ENCODE data around the gene SNX33. TPM values are rescaled to one million over a fixed set of nuclear protein-coding genes. Genes with fewer than 3 reads are reported as not detected.

Gene SNX33
- total and polyA plus RNA-seq, 9 donors = 16.0 to 37.3 (median 28.3) TPM

- H3K27ac ChIP-seq = no peak overlapping the region
- H3K4me3 ChIP-seq = no peak overlapping the region
- intact Hi-C loops (cut with DNase I) = no loop called here
- WGBS, 3 donors = 65 to 77% (median 77%) methylated on average over 16 of the region's 16 CpGs
- H3K27me3 ChIP-seq = no peaks in the 10 kb centered on the region
- peaks cover 48% of the 10 kb centered on the region for H3K4me1 ChIP-seq (ENCODE audit: insufficient read depth)
- DNase-seq = no peak
- no peaks in the 10 kb centered on the region for H3K36me3 ChIP-seq
- no peak for TF ChIP-seq CTCF (IDR thresholded peaks at IDR 0.05)
- TF ChIP-seq EP300 (IDR thresholded peaks at IDR 0.05) = no peak
- TF ChIP-seq POLR2A (IDR thresholded peaks at IDR 0.05) = no peak
- H3K9me3 ChIP-seq = no peaks in the 10 kb centered on the region
These were observed 5.7 kb downstream of the SNX33 start for GRCh38 chr15:75653347-75653913.

- intact Hi-C loops (cut with DNase I) = no loop called here
- H3K9me3 ChIP-seq = no peaks in the 10 kb centered on the region
- 54 to 82% (median 70%) methylated on average over 4 of the region's 4 CpGs for WGBS, 3 donors
- no peaks in the 10 kb centered on the region for H3K36me3 ChIP-seq
- H3K4me1 ChIP-seq (ENCODE audit: insufficient read depth) = peaks cover 43% of the 10 kb centered on the region
- no peak for TF ChIP-seq CTCF (IDR thresholded peaks at IDR 0.05)
- no peak for TF ChIP-seq POLR2A (IDR thresholded peaks at IDR 0.05)
- TF ChIP-seq EP300 (IDR thresholded peaks at IDR 0.05) = no peak
- DNase-seq = no peak
- H3K27ac ChIP-seq = no peak overlapping the region
- no peak overlapping the region for H3K4me3 ChIP-seq
- no peaks in the 10 kb centered on the region for H3K27me3 ChIP-seq
These were observed 6.6 kb downstream of the SNX33 start for GRCh38 chr15:75654201-75654907.

- no peak for DNase-seq
- TF ChIP-seq POLR2A (IDR thresholded peaks at IDR 0.05) (no peak), EP300 (IDR thresholded peaks at IDR 0.05) (no peak), CTCF (IDR thresholded peaks at IDR 0.05) (no peak)
- H3K9me3 ChIP-seq = no peaks in the 10 kb centered on the region
- H3K4me3 ChIP-seq = no peak overlapping the region
- intact Hi-C loops (cut with DNase I) = no loop called here
- 75 to 78% (median 78%) methylated on average over 4 of the region's 4 CpGs for WGBS, 3 donors
- peaks cover 35% of the 10 kb centered on the region for H3K4me1 ChIP-seq (ENCODE audit: insufficient read depth)
- no peak overlapping the region for H3K27ac ChIP-seq
- H3K27me3 ChIP-seq = no peaks in the 10 kb centered on the region
- H3K36me3 ChIP-seq = no peaks in the 10 kb centered on the region
These were observed 8.2 kb downstream of the SNX33 start for GRCh38 chr15:75655931-75656330.

- H3K27ac ChIP-seq = no peak overlapping the region
- H3K9me3 ChIP-seq = no peaks in the 10 kb centered on the region
- no peak for DNase-seq
- no peaks in the 10 kb centered on the region for H3K27me3 ChIP-seq
- TF ChIP-seq EP300 (IDR thresholded peaks at IDR 0.05) (no peak), POLR2A (IDR thresholded peaks at IDR 0.05) (no peak), CTCF (IDR thresholded peaks at IDR 0.05) (no peak)
- intact Hi-C loops (cut with DNase I) = no loop called here
- no peak overlapping the region for H3K4me3 ChIP-seq
- H3K36me3 ChIP-seq = no peaks in the 10 kb centered on the region
- H3K4me1 ChIP-seq (ENCODE audit: insufficient read depth) = peaks cover 34% of the 10 kb centered on the region
- 92 to 96% (median 95%) methylated on average over 5 of the region's 5 CpGs for WGBS, 3 donors
These were observed 8.6 kb downstream of the SNX33 start for GRCh38 chr15:75656331-75656730.
